Activated CD4-positive, alpha-beta T cell treated with anti-CD3 and anti-CD28 coated beads, Interleukin-2, amount 10 ng/mL, durations not matched to agents 24 days and 14 days (primary cell): Measurements from ENCODE around the gene SPIN2A. TPM values are rescaled to one million over a fixed set of nuclear protein-coding genes. Genes with fewer than 3 reads are reported as not detected.
A peak's percentile ranks its signal among the peaks of the same experiment; 100 is the strongest.
"Not testable (repeated sequence)": the region's sequence is repeated elsewhere in the genome, so short reads cannot be mapped to it uniquely, and the experiment has no call there.

Source experiments
- DNase-seq: peaks from one replicate; pipeline ENCODE4 v3.0.0; 2022
- H3K27ac Mint-ChIP-seq: one replicate; pipeline ENCODE4 v1.8.0; 2022; ENCODE audit warnings: mild to moderate bottlenecking, mixed read lengths
- H3K27me3 Mint-ChIP-seq: one replicate; pipeline ENCODE4 v1.8.0; 2022; ENCODE audit warnings: mixed read lengths
- H3K36me3 Mint-ChIP-seq: one replicate; pipeline ENCODE4 v1.8.0; 2022; ENCODE audit warnings: low read depth, mild to moderate bottlenecking, mixed read lengths
- H3K4me1 Mint-ChIP-seq: one replicate; pipeline ENCODE4 v1.8.0; 2021; ENCODE audit warnings: mixed read lengths
- H3K4me3 Mint-ChIP-seq: one replicate; pipeline ENCODE4 v1.8.0; 2022; ENCODE audit warnings: mild to moderate bottlenecking, moderate library complexity, mixed read lengths
- H3K9me3 Mint-ChIP-seq: one replicate; pipeline ENCODE4 v1.8.0; 2021; ENCODE audit warnings: mixed read lengths
- intact Hi-C: fragments of 100-400 bp; cut with micrococcal nuclease; formaldehyde crosslinking; loops from one replicate; pipeline ENCODE4 v1.15.1; 2023
- total RNA-seq: library from RNA; stranded (reverse); gene quantifications from 2 replicates; pipeline ENCODE4 v1.2.3, GENCODE V29; 2022

Gene SPIN2A
- total RNA-seq, 1 donor from 2014 or later: 1.0 TPM

GRCh38 chrX:57121816-57122215 lies 15.4 kb downstream of the SPIN2A start:
- Mint-ChIP-seq H3K4me3 (peak overlapping the region; percentile 93), H3K27ac (peak overlapping the region; percentile 90), H3K27me3 (no peaks in the 10 kb centered on the region), H3K4me1 (peaks cover 8% of the 10 kb centered on the region), H3K9me3 (no peaks in the 10 kb centered on the region), H3K36me3 (peaks cover 14% of the 10 kb centered on the region)
- intact Hi-C loops: loop anchor here (2.0 to 10.0 kb wide), 5 partner anchors 127 to 560 kb away; partner anchors contain the start of genes SPIN3, UBQLN2 and ZXDB
- DNase-seq: no peak

DNA sequence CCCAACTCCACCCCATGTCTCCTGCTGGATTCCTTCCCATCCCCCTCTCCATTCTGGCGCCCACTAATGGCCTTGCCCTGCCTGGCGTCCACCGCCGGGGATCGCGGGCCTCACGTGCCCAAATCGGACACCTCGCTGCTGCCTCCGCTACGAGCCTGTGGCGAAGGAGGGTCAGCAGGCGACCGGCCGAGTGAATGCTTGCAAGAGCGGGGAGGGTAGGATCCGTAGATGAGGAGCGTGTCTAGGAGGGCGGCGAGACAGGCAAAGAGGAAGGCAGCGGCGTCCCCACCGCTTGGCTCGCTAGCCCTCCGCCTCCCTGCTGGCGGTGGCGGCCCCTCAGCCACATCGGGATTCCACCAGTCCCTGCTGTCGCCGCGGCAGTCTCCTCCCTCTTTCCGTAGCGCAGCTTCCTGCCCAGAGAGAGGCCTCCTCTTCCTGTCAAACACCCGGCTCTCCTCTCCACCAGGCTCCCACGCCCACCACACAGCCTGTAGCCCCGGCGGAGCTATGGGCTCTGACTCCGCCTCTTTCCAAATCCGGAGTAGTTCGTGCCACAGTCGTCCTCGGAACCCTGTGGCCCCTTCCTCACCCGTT lies 15.9 kb downstream of the SPIN2A start, which contains the start of gene SPIN2B:
Gene SPIN2B (minus strand): TSS at position 387 of the 594 bp plus-strand sequence.
- H3K4me3 Mint-ChIP-seq: peak within 1 kb of the TSS; percentile 93
- intact Hi-C loops: loop anchor here (2.0 to 10.0 kb wide), 5 partner anchors 126 to 559 kb away; partner anchors contain the start of genes SPIN3, UBQLN2 and ZXDB
- H3K9me3 Mint-ChIP-seq: no peaks in the 10 kb centered on the region
- peak; percentile 93 for DNase-seq
- H3K27me3 Mint-ChIP-seq: no peaks in the 10 kb centered on the region
- H3K27ac Mint-ChIP-seq: peak within 1 kb of the TSS; percentile 90
- H3K36me3 Mint-ChIP-seq: peaks cover 17% of the 10 kb centered on the region
- H3K4me1 Mint-ChIP-seq: peaks cover 8% of the 10 kb centered on the region

GRCh38 chrX:57120619-57121161 lies 16.5 kb downstream of the SPIN2A start:
- DNase-seq, H3K27me3 Mint-ChIP-seq, H3K4me1 Mint-ChIP-seq, H3K9me3 Mint-ChIP-seq: not testable (repeated sequence)
- peak overlapping the region; percentile 93 for H3K4me3 Mint-ChIP-seq
- H3K27ac Mint-ChIP-seq: peak overlapping the region; percentile 90
- intact Hi-C loops: loop anchor here (2.0 to 10.0 kb wide), 5 partner anchors 126 to 558 kb away; partner anchors contain the start of genes SPIN3, UBQLN2 and ZXDB
- H3K36me3 Mint-ChIP-seq: peaks cover 17% of the 10 kb centered on the region

- Mint-ChIP-seq H3K36me3 (peaks cover 23% of the 10 kb centered on the region), H3K27me3 (no peaks in the 10 kb centered on the region), H3K4me3 (no peak overlapping the region), H3K4me1 (peaks cover 8% of the 10 kb centered on the region), H3K27ac (no peak overlapping the region), H3K9me3 (no peaks in the 10 kb centered on the region)
- intact Hi-C loops: no loop called here
- no peak for DNase-seq
Measured at GRCh38 chrX:57119416-57119815, 17.8 kb downstream of the SPIN2A start.

GRCh38 chrX:57117566-57117965 lies 19.6 kb downstream of the SPIN2A start:
- H3K27me3 Mint-ChIP-seq, H3K27ac Mint-ChIP-seq, H3K9me3 Mint-ChIP-seq, H3K4me3 Mint-ChIP-seq, H3K4me1 Mint-ChIP-seq, intact Hi-C loops, DNase-seq: not testable (repeated sequence)
- peaks cover 29% of the 10 kb centered on the region for H3K36me3 Mint-ChIP-seq

DNA sequence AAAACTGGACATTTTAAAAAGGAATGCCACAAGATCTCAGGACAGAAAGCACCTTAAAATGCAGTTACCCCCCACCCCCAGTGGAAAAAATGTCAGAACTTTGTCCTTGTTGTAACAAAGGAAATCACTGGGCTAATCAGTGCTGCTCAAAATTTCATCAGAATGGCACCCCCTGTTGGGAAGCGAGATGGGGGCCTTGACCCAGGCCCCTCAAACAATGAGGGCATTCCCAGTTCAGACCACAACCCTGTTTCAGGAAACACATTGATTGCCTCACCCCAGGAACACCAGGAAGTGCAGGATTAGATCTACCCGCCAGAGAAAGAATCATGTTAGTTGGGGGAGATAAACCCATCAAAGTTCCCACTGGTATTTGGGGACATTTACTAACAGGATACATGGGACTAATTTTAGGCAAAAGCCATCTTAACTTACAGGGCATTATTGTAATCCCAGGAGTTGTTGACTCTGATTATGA lies 32.2 kb downstream of the SPIN2A start:
- intact Hi-C loops: no loop called here
- H3K27ac Mint-ChIP-seq: no peak overlapping the region

GRCh38 chrX:57104406-57104805 lies 32.8 kb downstream of the SPIN2A start:
- no peak for DNase-seq
- peaks cover 19% of the 10 kb centered on the region for H3K36me3 Mint-ChIP-seq
- peaks cover 5% of the 10 kb centered on the region for H3K9me3 Mint-ChIP-seq
- H3K4me3 Mint-ChIP-seq: no peak overlapping the region
- no peaks in the 10 kb centered on the region for H3K4me1 Mint-ChIP-seq
- no peak overlapping the region for H3K27ac Mint-ChIP-seq
- intact Hi-C loops: no loop called here
- H3K27me3 Mint-ChIP-seq: no peaks in the 10 kb centered on the region

More for the DNA sequence above, 32.2 kb downstream of the SPIN2A start:
- Mint-ChIP-seq H3K4me3 (no peak overlapping the region), H3K36me3 (peaks cover 18% of the 10 kb centered on the region), H3K9me3 (no peaks in the 10 kb centered on the region), H3K4me1 (no peaks in the 10 kb centered on the region), H3K27me3 (no peaks in the 10 kb centered on the region)
- no peak for DNase-seq

DNA sequence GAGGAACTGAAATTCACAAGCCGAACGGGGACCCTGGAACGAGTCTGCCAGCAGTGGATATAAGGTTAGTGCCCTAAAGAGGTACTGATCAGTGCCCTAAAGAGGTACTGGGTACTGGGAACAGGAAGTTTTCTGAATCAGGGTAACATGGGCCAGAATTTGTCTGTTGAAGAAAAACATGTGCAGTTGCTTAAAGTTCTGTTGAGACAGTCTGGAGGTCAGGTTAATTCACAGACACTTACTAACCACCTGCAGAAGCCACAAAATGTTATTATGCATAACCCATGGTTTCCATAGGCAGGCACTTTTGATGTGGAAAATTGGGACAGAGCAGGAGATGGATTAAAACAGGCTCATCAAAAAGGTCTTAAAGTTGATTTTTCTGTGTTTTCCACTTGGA lies 33.7 kb downstream of the SPIN2A start:
- intact Hi-C loops: no loop called here
- H3K9me3 Mint-ChIP-seq: peaks cover 8% of the 10 kb centered on the region
- no peak overlapping the region for H3K4me3 Mint-ChIP-seq
- H3K27ac Mint-ChIP-seq: no peak overlapping the region
- DNase-seq: no peak
- no peaks in the 10 kb centered on the region for H3K4me1 Mint-ChIP-seq
- H3K27me3 Mint-ChIP-seq: no peaks in the 10 kb centered on the region
- H3K36me3 Mint-ChIP-seq: peaks cover 22% of the 10 kb centered on the region

DNA sequence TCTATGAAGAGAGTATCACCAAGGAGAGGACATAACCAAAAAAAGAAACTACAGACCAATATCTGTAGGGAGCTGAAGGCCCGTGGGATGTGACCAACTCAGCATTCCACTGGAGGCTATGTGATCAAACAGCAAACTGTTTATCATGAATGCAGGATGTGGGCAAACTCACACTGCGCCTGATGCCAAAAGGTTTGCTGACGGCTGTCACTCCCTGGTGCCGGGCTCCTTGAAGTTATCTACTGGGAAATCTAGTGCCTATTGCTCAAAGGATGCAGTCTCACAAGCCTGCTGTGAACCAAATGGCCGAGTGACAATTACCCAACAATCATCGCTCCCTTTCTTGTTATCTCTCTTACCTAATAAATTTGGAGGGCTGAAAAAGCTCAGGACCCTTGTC lies 34.3 kb downstream of the SPIN2A start:
- H3K4me1 Mint-ChIP-seq, H3K4me3 Mint-ChIP-seq, H3K27ac Mint-ChIP-seq, intact Hi-C loops, H3K27me3 Mint-ChIP-seq, H3K9me3 Mint-ChIP-seq: not testable (repeated sequence)
- DNase-seq: peak; percentile 53
- peaks cover 27% of the 10 kb centered on the region for H3K36me3 Mint-ChIP-seq

Other genes with a start within 250 kb of the SPIN2A start
- 9.3 and 9.5 TPM in 2 replicates for gene SPIN3, start 141.9 kb downstream of the SPIN2A start, total RNA-seq
- gene SPIN2B, start 15.8 kb downstream of the SPIN2A start, total RNA-seq: 8.7 and 9.5 TPM in 2 replicates
- gene FAAH2, start 149.3 kb upstream of the SPIN2A start, total RNA-seq: 4.0 and 5.0 TPM in 2 replicates